Measurements from ENCODE around the gene ART4.

- TF ChIP-seq CTCF (conservative IDR thresholded peaks at IDR 0.05 in 1 of 2, IDR thresholded peaks at IDR 0.05 in 1 of 2; ENCODE audit: extremely low read depth in 1 of 2, insufficient read depth in 1 of 2, low read depth in 1 of 2, low read length in 2 of 2) (no peak), EZH2 (IDR thresholded peaks at IDR 0.05; ENCODE audit: borderline replicate concordance, low read length) (no peak)
These were observed 67.7 kb downstream of the ART4 start for GRCh38 chr12:14775636-14775980.

Measured in mammary epithelial cell (primary cell).